ENCODE data around the gene RAPGEF6.
A peak's percentile ranks its signal among the peaks of the same experiment; 100 is the strongest.

The RAPGEF6 gene

GRCh38 chr5:131379723-131380122 lies 255.3 kb downstream of the RAPGEF6 start:
- ATAC-seq = peak; percentile 51
- TF ChIP-seq TCF4 (CRISPR knock-in tag; IDR thresholded peaks at IDR 0.05; ENCODE audit: borderline replicate concordance) (no peak), ARNTL (CRISPR knock-in tag; IDR thresholded peaks at IDR 0.05; ENCODE audit: borderline replicate concordance, low read depth) (no peak), PPARA (CRISPR knock-in tag; IDR thresholded peaks at IDR 0.05; ENCODE audit: borderline replicate concordance) (no peak), RARB (CRISPR knock-in tag; IDR thresholded peaks at IDR 0.05) (no peak), ZFP30 (CRISPR knock-in tag; IDR thresholded peaks at IDR 0.05) (no peak), ZNF565 (CRISPR knock-in tag; conservative IDR thresholded peaks at IDR 0.05; ENCODE audit: low read depth) (no peak), CREB5 (CRISPR knock-in tag; IDR thresholded peaks at IDR 0.05; ENCODE audit: low read depth) (no peak), CSDC2 (CRISPR knock-in tag; IDR thresholded peaks at IDR 0.05) (no peak), SNAI2 (CRISPR knock-in tag; IDR thresholded peaks at IDR 0.05) (no peak), ESRRG (CRISPR knock-in tag; IDR thresholded peaks at IDR 0.05) (no peak), ISL1 (CRISPR knock-in tag; IDR thresholded peaks at IDR 0.05) (no peak), ZFP3 (CRISPR knock-in tag; IDR thresholded peaks at IDR 0.05) (no peak)

GRCh38 chr5:131378721-131379541 lies 256.1 kb downstream of the RAPGEF6 start:
- TF ChIP-seq TOX (CRISPR knock-in tag; IDR thresholded peaks at IDR 0.05; ENCODE audit: borderline replicate concordance) (no peak), CREB5 (CRISPR knock-in tag; IDR thresholded peaks at IDR 0.05; ENCODE audit: low read depth) (no peak), RARB (CRISPR knock-in tag; IDR thresholded peaks at IDR 0.05) (no peak), ARNTL (CRISPR knock-in tag; IDR thresholded peaks at IDR 0.05; ENCODE audit: borderline replicate concordance, low read depth) (no peak), BACH2 (CRISPR knock-in tag; IDR thresholded peaks at IDR 0.05; ENCODE audit: borderline replicate concordance) (no peak), ZNF70 (CRISPR knock-in tag; IDR thresholded peaks at IDR 0.05) (no peak), PATZ1 (CRISPR knock-in tag; IDR thresholded peaks at IDR 0.05; ENCODE audit: borderline replicate concordance) (no peak), ESRRG (CRISPR knock-in tag; IDR thresholded peaks at IDR 0.05) (no peak), ZC3H10 (CRISPR knock-in tag; IDR thresholded peaks at IDR 0.05) (no peak), ISL1 (CRISPR knock-in tag; IDR thresholded peaks at IDR 0.05) (no peak), CSDC2 (CRISPR knock-in tag; IDR thresholded peaks at IDR 0.05) (no peak)
- TF ChIP-seq, protein P1, sequence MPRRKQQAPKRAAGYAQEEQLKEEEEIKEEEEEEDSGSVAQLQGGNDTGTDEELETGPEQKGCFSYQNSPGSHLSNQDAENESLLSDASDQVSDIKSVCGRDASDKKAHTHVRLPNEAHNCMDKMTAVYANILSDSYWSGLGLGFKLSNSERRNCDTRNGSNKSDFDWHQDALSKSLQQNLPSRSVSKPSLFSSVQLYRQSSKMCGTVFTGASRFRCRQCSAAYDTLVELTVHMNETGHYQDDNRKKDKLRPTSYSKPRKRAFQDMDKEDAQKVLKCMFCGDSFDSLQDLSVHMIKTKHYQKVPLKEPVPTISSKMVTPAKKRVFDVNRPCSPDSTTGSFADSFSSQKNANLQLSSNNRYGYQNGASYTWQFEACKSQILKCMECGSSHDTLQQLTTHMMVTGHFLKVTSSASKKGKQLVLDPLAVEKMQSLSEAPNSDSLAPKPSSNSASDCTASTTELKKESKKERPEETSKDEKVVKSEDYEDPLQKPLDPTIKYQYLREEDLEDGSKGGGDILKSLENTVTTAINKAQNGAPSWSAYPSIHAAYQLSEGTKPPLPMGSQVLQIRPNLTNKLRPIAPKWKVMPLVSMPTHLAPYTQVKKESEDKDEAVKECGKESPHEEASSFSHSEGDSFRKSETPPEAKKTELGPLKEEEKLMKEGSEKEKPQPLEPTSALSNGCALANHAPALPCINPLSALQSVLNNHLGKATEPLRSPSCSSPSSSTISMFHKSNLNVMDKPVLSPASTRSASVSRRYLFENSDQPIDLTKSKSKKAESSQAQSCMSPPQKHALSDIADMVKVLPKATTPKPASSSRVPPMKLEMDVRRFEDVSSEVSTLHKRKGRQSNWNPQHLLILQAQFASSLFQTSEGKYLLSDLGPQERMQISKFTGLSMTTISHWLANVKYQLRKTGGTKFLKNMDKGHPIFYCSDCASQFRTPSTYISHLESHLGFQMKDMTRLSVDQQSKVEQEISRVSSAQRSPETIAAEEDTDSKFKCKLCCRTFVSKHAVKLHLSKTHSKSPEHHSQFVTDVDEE (CRISPR knock-in tag; IDR thresholded peaks at IDR 0.05) = no peak
- no peak for ATAC-seq

DNA sequence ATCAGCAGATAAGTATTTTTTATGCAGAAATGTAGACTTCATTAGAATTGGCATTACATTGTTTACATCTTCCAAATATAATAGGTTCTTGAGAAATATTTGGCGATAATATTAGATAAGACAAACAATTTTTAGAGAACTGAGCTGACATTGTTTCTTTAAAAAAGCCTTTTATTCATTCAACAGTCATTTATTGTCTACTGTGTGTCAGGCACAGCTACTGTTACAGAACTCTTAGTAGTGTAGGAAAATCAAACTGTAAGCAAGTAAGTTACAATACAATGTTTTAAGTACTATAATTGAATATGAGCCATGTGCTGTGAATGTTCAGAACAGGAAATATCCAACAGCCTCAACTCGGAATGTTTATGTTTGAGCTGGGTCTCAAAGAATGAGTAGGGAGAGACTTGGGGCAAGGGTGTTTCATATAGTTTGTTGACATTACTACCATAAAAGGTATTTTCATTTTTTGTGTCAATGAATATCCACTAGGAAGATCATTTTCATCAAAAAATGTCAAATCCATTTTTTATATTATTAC lies 257.2 kb downstream of the RAPGEF6 start:
- no peak for ATAC-seq
- TF ChIP-seq ARNTL (CRISPR knock-in tag; IDR thresholded peaks at IDR 0.05; ENCODE audit: borderline replicate concordance, low read depth) (no peak), TCF4 (CRISPR knock-in tag; IDR thresholded peaks at IDR 0.05; ENCODE audit: borderline replicate concordance) (no peak), RARB (CRISPR knock-in tag; IDR thresholded peaks at IDR 0.05) (no peak), CSDC2 (CRISPR knock-in tag; IDR thresholded peaks at IDR 0.05) (no peak), ZNF70 (CRISPR knock-in tag; IDR thresholded peaks at IDR 0.05) (no peak), ZC3H10 (CRISPR knock-in tag; IDR thresholded peaks at IDR 0.05) (no peak), ESRRG (CRISPR knock-in tag; IDR thresholded peaks at IDR 0.05) (no peak), ZNF8 (CRISPR knock-in tag; IDR thresholded peaks at IDR 0.05) (no peak), ZNF565 (CRISPR knock-in tag; conservative IDR thresholded peaks at IDR 0.05; ENCODE audit: low read depth) (no peak), TOX (CRISPR knock-in tag; IDR thresholded peaks at IDR 0.05; ENCODE audit: borderline replicate concordance) (no peak), ISL1 (CRISPR knock-in tag; IDR thresholded peaks at IDR 0.05) (no peak)
- TF ChIP-seq, protein P2, sequence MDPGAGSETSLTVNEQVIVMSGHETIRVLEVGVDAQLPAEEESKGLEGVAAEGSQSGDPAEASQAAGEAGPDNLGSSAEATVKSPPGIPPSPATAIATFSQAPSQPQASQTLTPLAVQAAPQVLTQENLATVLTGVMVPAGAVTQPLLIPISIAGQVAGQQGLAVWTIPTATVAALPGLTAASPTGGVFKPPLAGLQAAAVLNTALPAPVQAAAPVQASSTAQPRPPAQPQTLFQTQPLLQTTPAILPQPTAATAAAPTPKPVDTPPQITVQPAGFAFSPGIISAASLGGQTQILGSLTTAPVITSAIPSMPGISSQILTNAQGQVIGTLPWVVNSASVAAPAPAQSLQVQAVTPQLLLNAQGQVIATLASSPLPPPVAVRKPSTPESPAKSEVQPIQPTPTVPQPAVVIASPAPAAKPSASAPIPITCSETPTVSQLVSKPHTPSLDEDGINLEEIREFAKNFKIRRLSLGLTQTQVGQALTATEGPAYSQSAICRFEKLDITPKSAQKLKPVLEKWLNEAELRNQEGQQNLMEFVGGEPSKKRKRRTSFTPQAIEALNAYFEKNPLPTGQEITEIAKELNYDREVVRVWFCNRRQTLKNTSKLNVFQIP (CRISPR knock-in tag; IDR thresholded peaks at IDR 0.05; ENCODE audit: borderline replicate concordance, low read depth) = no peak
